ENCODE measurements around the gene TXN2.
A peak's percentile ranks its signal among the peaks of the same experiment; 100 is the strongest.

The TXN2 gene

DNA sequence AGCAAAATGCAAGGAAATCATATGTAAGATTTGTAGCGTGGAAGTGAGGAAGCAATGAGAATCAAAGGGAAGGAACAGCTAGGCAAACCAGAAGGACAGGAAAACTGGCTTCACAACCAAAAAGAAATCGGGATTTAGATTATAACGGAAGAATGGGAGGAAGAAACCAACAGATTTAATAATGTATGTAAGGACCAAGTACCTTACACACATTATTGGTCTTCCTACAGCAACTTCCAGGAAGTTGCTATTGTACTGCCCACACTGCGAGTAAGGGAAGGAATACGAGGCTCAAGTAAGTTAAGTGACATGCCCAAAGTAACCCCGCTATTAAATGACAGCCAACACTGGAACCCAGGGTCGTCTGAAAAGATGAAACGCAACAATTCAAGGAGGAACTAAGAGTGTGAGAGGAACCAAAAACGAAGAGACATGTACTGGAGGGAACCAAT, 473 bp downstream of the TXN2 start:
- FAIRE-seq, result no peak

- FAIRE-seq, result no peak
Measured at GRCh38 chr22:36478966-36479365, 2.5 kb downstream of the TXN2 start.

DNA sequence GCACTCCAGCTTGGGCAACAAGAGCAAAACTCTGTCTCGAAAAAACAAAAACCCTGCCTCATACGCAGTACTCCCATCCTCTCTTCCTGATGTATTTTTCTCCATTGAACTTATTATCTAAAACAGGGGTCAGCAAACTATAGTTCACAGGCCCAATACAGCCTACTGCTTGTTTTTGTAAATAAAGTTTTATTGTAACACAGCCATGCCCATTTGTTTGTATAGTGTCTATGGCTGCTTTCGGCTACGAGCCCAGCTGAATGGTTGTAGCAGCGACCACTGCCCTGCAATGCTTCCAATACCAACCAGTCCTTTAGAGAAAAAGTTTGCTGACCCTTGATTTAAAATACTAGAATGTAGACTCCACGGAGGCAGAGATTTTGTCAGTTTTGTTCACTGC, 6.1 kb downstream of the TXN2 start:
- FAIRE-seq, result no peak

DNA sequence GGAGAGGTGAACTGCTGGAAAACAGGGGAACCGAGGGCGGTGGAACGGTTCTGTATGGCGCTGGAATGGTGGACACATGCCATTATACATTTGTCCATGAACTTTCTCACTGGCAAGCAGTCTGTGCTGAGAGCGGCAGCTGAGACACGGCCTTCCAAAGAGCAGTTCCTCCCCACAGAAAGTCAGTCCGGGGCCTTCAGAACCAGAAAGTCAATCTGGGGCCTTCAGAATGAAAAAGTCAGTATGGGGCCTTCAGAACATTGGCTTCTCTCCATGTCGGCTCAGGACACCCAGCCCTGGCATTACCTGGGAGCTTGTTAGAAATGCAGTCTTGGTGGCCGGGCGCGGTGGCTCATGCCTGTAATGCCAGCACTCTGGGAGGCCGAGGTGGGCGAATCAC, 8.8 kb downstream of the TXN2 start:
- FAIRE-seq, result no peak

GRCh38 chr22:36471341-36471821, 10.1 kb downstream of the TXN2 start:
- no peak for FAIRE-seq

- no peak for FAIRE-seq
Measured at GRCh38 chr22:36470994-36471331, 10.5 kb downstream of the TXN2 start.

DNA sequence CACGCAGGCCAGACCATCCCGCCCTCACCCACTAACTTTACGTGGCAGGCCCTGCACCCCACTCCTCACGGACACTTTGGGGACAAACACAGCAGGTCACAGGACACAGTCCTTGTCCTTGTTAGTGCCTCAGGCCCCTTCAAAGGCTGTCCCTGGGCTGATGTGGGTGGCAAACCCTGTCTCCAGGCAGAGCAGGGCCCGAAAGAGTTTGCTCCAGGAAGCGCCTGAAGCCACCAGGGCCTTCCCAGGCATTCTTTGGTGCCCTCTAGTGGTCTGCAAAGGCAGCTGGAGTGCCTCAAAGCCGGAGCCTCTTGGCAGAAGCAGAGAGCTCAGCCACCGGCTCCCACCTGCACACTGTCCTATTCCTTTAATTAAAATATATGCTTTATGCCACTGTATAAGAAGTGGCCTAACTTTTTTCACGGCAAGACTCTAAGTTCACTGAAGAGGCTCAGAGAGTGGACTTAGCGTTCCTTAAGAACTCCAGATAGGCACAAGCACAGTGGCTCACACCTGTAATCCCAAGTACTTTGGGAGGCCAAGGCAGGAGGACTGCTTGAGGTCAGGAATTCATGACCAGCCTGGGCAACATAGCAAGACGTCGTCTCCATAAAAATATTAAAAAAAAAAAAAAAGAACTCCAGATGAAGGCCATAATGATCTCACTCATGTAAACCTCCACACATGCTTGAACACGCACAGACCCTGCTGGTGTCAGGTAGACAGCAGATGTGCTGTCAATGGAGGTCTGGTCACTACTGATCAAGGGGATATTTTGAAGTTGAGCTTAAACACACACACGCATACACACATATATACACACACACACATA, 11.1 kb downstream of the TXN2 start:
- peak; percentile 5 for FAIRE-seq

GRCh38 chr22:36469094-36469710, 12.2 kb downstream of the TXN2 start:
- no peak for FAIRE-seq

GRCh38 chr22:36467946-36468345, 13.5 kb downstream of the TXN2 start:
- no peak for FAIRE-seq

- no peak for FAIRE-seq
Measured at GRCh38 chr22:36467042-36467810, 14.2 kb downstream of the TXN2 start.

DNA sequence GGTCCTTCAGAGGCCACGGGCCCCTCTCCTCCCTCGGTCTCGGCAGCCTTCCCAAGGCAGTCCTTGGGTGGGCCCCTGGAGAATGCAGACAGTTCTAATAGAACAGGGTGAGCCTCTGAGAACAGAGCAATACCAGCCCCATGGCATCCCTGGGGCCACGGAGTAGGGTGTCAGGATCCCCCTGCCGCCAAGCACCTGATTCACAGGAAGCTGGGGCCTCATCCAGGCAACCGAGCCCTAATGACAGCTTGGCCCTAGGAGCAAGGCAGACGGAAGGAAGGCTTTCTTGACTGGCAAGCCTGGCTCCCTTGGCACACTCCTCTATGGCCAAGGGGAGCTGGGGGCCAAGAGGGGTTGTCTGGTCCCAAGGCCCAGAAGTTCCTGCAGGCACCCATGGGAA, 15.2 kb downstream of the TXN2 start:
- no peak for FAIRE-seq

- no peak for FAIRE-seq
Measured at GRCh38 chr22:36465232-36466021, 16.0 kb downstream of the TXN2 start.

- no peak for FAIRE-seq
Measured at GRCh38 chr22:36464715-36465231, 16.7 kb downstream of the TXN2 start.

- FAIRE-seq, result no peak
Measured at GRCh38 chr22:36463783-36464184, 17.7 kb downstream of the TXN2 start.

- no peak for FAIRE-seq
Measured at GRCh38 chr22:36461665-36462649, 19.5 kb downstream of the TXN2 start.

- FAIRE-seq, result no peak
Measured at GRCh38 chr22:36460202-36460601, 21.2 kb downstream of the TXN2 start.

DNA sequence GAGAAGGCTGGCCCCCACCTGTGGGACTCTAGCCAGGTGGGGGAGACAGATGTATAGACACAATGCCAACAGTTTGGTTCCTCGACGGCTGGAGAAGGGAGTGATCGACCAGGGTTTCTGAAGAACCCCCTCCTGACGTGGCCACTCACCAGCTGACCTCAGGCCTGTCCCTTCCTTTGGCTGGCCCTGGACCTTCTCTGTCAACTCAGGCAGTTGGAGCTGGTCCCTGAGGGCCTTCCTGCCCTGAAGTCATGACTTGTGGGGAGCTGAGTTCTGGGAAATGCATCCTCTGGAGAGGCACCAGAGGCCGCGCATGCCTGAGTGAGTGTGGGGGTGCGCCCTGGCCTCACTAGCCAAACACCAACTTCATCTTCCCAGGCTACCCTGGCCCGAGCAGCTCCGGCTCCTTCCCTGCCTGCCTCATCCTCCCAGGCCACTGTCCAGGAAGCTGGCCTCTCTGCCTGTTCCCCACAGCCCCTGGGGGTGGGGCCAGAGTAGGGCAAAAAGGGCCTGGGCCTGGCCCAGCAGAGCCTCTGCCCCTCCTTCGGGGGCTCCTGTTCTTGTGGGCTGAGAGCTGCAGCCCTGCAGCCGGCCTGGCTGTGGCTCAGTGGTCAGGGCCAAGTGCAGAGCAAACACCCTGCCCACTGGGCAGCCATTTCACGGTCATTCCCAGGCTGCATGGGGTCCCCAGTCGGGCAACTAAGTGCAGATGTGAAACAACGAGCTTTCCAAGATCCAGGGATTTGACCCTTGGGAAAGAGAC, 23.6 kb downstream of the TXN2 start:
- FAIRE-seq, result no peak

- FAIRE-seq, result no peak
Measured at GRCh38 chr22:36456464-36456845, 25.0 kb downstream of the TXN2 start.

GRCh38 chr22:36455571-36456463, 25.6 kb downstream of the TXN2 start:
- no peak for FAIRE-seq

All from islet of Langerhans (tissue), 1 donor.